Kidney capillary endothelial cell (primary cell): Measurements from ENCODE around the gene POGZ.
"Not testable (repeated sequence)": the region's sequence is repeated elsewhere in the genome, so short reads cannot be mapped to it uniquely, and the experiment has no call there.

Experiments used
- DNase-seq: peaks from one replicate; pipeline ENCODE4 v3.0.0-alpha.2; 2018; ENCODE audit warnings: low spot score

The POGZ gene

GRCh38 chr1:151476083-151476482 lies 16.8 kb upstream of the POGZ start:
- no peak for DNase-seq

- no peak for DNase-seq
These were observed 15.9 kb upstream of the POGZ start for GRCh38 chr1:151475175-151475574.

GRCh38 chr1:151474745-151475144 lies 15.5 kb upstream of the POGZ start:
- no peak for DNase-seq

- DNase-seq: no peak
These were observed 13.8 kb upstream of the POGZ start for GRCh38 chr1:151472856-151473731.

GRCh38 chr1:151465026-151465425 lies 5.7 kb upstream of the POGZ start:
- no peak for DNase-seq

- DNase-seq: no peak
These were observed 2.4 kb upstream of the POGZ start for GRCh38 chr1:151461694-151462093.

GRCh38 chr1:151458802-151459330 lies 428 bp downstream of the POGZ start:
- no peak for DNase-seq

- DNase-seq: peak; percentile 69
These were observed 1.1 kb downstream of the POGZ start for GRCh38 chr1:151457911-151458801.

GRCh38 chr1:151455966-151456365 lies 3.3 kb downstream of the POGZ start:
- DNase-seq: no peak

GRCh38 chr1:151455231-151455630 lies 4.1 kb downstream of the POGZ start:
- no peak for DNase-seq

- DNase-seq: no peak
These were observed 11.6 kb downstream of the POGZ start for GRCh38 chr1:151447696-151448095.

- DNase-seq: no peak
These were observed 14.5 kb downstream of the POGZ start for GRCh38 chr1:151444783-151445177.

- DNase-seq: peak; percentile 67
These were observed 15.2 kb downstream of the POGZ start for GRCh38 chr1:151443846-151444782.

- not testable (repeated sequence) for DNase-seq
These were observed 21.9 kb downstream of the POGZ start for GRCh38 chr1:151437396-151437795.

GRCh38 chr1:151436985-151437384 lies 22.3 kb downstream of the POGZ start:
- DNase-seq: no peak

- no peak for DNase-seq
These were observed 24.1 kb downstream of the POGZ start for GRCh38 chr1:151435174-151435573.

GRCh38 chr1:151433827-151434226 lies 25.5 kb downstream of the POGZ start:
- DNase-seq: not testable (repeated sequence)

GRCh38 chr1:151428068-151428467 lies 31.2 kb downstream of the POGZ start:
- DNase-seq: no peak

GRCh38 chr1:151425103-151425502 lies 34.2 kb downstream of the POGZ start:
- no peak for DNase-seq

- no peak for DNase-seq
These were observed 39.5 kb downstream of the POGZ start for GRCh38 chr1:151419819-151420218.

- no peak for DNase-seq
These were observed 41.2 kb downstream of the POGZ start for GRCh38 chr1:151418081-151418480.

- DNase-seq: no peak
These were observed 43.1 kb downstream of the POGZ start for GRCh38 chr1:151416231-151416630.
